Small intestine (tissue), 7 donors: ENCODE results near the gene TRAK1. TPM values are rescaled to one million over a fixed set of nuclear protein-coding genes. Genes with fewer than 3 reads are reported as not detected.

Experiments
- DNase-seq, 2 donors: peaks; one replicate each; pipeline versions ENCODE4 v3.0.0 to v3.0.0-alpha.2; 2013
- FAIRE-seq: peaks from 2 replicates; lab custom pipeline; 2012; peaks lifted over from hg19 to GRCh38; lab: Jason Lieb, UNC
- H3K27ac ChIP-seq, 3 donors: one replicate each; pipeline ENCODE4 v1.5.1; 2013; ENCODE audit warnings: low read length in 2 of 3, mild to moderate bottlenecking in 2 of 3, control low read depth in 1 of 3, inconsistent platforms in 1 of 3, low read depth in 1 of 3, moderate library complexity in 1 of 3
- H3K27me3 ChIP-seq, 3 donors: one replicate each; pipeline ENCODE4 v1.6.1; 2013; ENCODE audit warnings: low read length in 3 of 3, inconsistent platforms in 1 of 3; ENCODE audit not compliant: control insufficient read depth in 3 of 3, insufficient read depth in 3 of 3
- H3K36me3 ChIP-seq, 3 donors: one replicate each; pipeline ENCODE4 v1.6.1; 2013; ENCODE audit warnings: low read length in 3 of 3, inconsistent platforms in 1 of 3, low read depth in 1 of 3, mild to moderate bottlenecking in 1 of 3, moderate library complexity in 1 of 3; ENCODE audit not compliant: control insufficient read depth in 3 of 3, insufficient read depth in 2 of 3
- H3K4me1 ChIP-seq, 3 donors: one replicate each; pipeline ENCODE4 v1.6.1; 2013; ENCODE audit warnings: low read length in 2 of 3, inconsistent platforms in 1 of 3, low read depth in 1 of 3, mild to moderate bottlenecking in 1 of 3, moderate library complexity in 1 of 3; ENCODE audit not compliant: control insufficient read depth in 3 of 3, insufficient read depth in 2 of 3
- H3K4me3 ChIP-seq, 3 donors: one replicate each; pipeline ENCODE4 v1.5.1; 2013; ENCODE audit warnings: low read length in 3 of 3, control low read depth in 1 of 3, inconsistent platforms in 1 of 3, low read depth in 1 of 3, mild to moderate bottlenecking in 1 of 3, moderate library complexity in 1 of 3
- H3K9me3 ChIP-seq, 2 donors: one replicate each; pipeline ENCODE4 v1.6.1; 2013; ENCODE audit warnings: low read depth in 1 of 2, low read length in 1 of 2; ENCODE audit not compliant: control insufficient read depth in 2 of 2, insufficient read depth in 1 of 2
- WGBS, 3 donors: extraction: QIAGEN DNeasy Blood & Tissue Kit; methylation state at CpG; one replicate each; pipeline ENCODE4 v1.1.7; 2013; 5-methylcytosine and 5-hydroxymethylcytosine counted together
- polyA plus RNA-seq, 4 donors: library from polyadenylated mRNA; stranded (reverse) in 3 of 4; unstranded in 1 of 4; fragments of 200-250 nt in 3 of 4; fragments of 120-200 nt in 1 of 4; gene quantifications; one replicate each; pipeline versions ENCODE4 v1.2.1 to v1.2.3, GENCODE V29; 2013
- donor health status: healthy with polysubstance abuse.
- donor health status: control.
- donor health status: control.
- donor health status: Bipolar disorder and iron deficiency.
- donor health status: healthy.

TRAK1 gene
- polyA plus RNA-seq, 4 donors = 20.9 to 74.7 (median 39.8) TPM

DNA sequence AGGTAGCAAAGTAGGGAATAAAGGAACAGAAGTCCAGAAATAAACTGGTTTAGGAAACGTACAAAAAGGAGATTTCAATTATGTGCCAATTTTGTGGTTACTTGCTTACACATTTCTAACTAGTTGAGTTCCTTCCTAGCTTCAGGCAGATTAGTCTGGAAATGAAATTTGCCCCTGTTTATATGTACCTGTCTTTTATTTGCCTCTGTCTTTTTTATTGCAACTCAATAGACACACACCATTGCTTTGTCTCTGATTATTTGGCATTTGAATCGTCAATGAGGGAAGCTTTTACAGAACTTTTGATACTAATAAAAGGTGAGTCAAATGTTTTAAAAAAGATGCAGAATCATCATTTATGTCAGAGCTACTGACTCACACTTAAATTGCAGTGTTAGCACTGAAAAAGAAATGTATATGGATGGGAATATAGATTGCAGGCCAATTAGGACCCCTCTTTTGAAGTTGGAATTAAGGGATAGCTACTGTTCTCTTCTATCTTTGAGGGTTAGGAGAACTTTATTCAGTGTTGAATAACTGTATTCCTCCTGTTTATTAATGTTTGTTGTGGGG is 60.5 kb downstream of the TRAK1 start:
- Histone ChIP-seq H3K27me3 (no peaks in the 10 kb centered on the region), H3K27ac (no peak overlapping the region), H3K36me3 (no peaks in the 10 kb centered on the region), H3K4me1 (peaks cover 4 to 29% (median 13%) of the 10 kb centered on the region in 3 donors), H3K9me3 (no peaks in the 10 kb centered on the region), H3K4me3 (no peak overlapping the region)
- FAIRE-seq = no peak
- DNase-seq = no peak
- WGBS, 3 donors = 41 to 51% (median 44%) methylated on average over 2 of the region's 2 CpGs

DNA sequence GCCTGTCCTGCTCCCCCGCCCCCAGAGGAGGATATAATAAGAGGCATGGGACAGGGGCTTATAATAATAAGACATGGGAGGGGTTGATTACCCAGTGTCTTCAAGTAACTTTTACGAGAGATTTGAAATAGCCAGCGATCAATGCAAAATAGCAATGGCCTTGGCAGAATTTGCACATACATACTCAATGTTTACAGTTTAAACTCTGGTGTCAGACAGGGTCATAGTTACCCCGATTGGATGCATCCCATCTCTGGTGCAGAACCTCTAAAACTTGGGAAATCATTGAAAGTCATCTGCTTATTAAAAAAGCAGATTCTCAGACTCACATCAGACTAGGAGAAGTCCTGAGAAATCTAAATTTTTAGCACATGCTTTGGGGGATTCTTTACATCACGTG is 61.0 kb downstream of the TRAK1 start:
- FAIRE-seq (no peak), DNase-seq (no peak)
- Histone ChIP-seq H3K27ac (no peak overlapping the region), H3K27me3 (no peaks in the 10 kb centered on the region), H3K36me3 (no peaks in the 10 kb centered on the region), H3K4me3 (no peak overlapping the region), H3K4me1 (peaks cover 4 to 29% (median 13%) of the 10 kb centered on the region in 3 donors), H3K9me3 (no peaks in the 10 kb centered on the region)
- 89 to 91% (median 90%) methylated on average over 5 of the region's 5 CpGs for WGBS, 3 donors

DNA sequence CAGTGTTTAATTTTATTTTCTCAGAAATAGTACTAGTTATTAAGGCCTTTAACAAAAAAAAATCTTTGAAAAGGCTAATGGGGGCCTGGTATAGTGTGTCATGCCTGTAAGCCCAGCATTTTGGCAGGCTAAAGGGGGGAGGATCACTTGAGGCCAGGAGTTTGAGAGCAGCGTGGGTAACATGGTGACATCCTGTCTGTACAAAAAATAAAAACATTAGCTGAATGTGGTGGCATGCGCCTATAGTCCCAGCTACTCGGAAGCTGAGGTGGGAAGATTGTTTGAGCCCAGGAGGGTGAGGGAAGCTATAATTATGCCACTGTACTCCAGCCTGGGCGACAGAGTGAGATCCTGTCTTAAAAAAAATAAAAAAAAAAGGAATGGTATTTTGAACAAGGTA is 61.9 kb downstream of the TRAK1 start:
- Histone ChIP-seq H3K4me1 (peaks cover 4 to 29% (median 13%) of the 10 kb centered on the region in 3 donors), H3K9me3 (no peaks in the 10 kb centered on the region), H3K27ac (no peak overlapping the region), H3K4me3 (no peak overlapping the region), H3K27me3 (no peaks in the 10 kb centered on the region), H3K36me3 (no peaks in the 10 kb centered on the region)
- no peak for DNase-seq
- no peak for FAIRE-seq
- WGBS, 3 donors = 82 to 93% (median 93%) methylated on average over 4 of the region's 4 CpGs

DNA sequence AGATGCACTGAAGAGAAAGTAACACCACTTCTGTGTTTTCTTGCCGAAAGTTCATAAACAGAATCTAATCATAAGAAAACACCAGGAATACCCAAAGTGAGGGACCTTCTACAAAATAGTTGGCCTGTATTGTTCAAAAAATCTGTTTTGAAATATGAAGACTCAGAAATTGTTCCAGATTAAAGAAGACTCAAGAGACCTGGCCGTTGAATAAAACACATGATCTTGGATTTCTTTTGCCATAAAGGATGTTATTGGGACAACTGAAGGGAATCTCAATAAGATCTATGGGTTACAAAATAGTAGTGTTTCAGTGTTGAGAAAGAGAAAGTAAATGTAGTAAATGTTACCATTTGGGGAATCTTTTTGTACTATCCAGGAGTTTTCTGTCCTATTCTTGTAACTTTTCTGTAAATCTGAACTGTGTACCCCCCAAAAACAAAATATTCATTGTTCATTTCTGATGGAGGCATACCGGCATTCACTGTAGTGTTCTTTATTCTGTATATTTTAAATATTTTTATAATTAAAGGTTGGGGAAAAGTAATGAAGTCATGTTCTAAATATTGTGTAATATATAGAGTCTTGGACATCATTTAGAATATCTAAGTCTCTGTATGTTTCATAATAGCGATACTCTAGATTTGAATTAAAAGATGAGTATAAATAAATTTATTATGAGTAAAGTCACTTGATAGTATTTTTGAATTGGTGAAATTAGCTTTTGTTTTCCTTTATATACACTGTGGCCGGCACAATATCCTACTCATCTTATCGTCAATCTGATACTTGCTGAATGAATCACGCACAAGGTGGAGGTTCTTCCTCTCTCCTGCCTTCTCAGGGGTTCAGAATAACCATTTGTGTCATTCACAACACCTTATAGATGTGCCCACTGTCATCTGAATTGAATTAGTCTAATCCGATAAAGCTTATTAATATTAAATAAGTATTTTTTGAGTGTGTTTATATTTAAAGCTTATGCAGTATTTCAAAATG is 66.7 kb downstream of the TRAK1 start:
- Histone ChIP-seq H3K36me3 (no peaks in the 10 kb centered on the region), H3K4me1 (peaks cover 2 to 16% (median 8%) of the 10 kb centered on the region in 3 donors), H3K27me3 (no peaks in the 10 kb centered on the region), H3K9me3 (no peaks in the 10 kb centered on the region), H3K27ac (no peak overlapping the region), H3K4me3 (no peak overlapping the region)
- FAIRE-seq (no peak), DNase-seq (no peak)
- WGBS, 3 donors = 63 to 67% (median 64%) methylated on average over 8 of the region's 8 CpGs

DNA sequence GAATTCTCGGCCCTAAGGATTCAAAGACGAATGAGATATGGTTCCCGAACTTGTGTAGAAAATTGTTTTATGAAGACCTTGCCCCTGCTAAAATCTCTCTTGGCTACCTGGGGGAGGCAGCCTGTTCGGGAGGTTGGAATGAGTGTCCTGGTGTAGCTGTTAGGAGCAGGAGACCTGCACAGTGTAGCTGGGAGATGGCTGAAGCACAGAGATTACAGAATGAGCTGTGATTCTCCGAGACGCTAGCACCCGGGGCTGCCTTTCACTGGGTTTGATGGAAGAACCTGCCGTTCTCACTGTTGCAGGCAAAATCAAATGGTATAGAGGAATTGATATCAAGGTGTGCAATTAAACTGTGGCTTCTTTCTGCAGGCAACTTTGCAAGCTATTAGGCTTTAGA is 68.0 kb downstream of the TRAK1 start:
- H3K27ac ChIP-seq = peak overlapping the region; percentile 85 to 91 (median 86)
- peak overlapping the region in 1 of 3 donors; percentile 50 for H3K4me3 ChIP-seq
- DNase-seq = peak in 1 of 2 donors; percentile 59
- peaks cover 4 to 16% (median 8%) of the 10 kb centered on the region in 3 donors for H3K4me1 ChIP-seq
- no peak for FAIRE-seq
- no peaks in the 10 kb centered on the region for H3K9me3 ChIP-seq
- WGBS, 3 donors = 21 to 60% (median 41%) methylated on average over 8 of the region's 8 CpGs
- no peaks in the 10 kb centered on the region for H3K27me3 ChIP-seq
- H3K36me3 ChIP-seq = no peaks in the 10 kb centered on the region

DNA sequence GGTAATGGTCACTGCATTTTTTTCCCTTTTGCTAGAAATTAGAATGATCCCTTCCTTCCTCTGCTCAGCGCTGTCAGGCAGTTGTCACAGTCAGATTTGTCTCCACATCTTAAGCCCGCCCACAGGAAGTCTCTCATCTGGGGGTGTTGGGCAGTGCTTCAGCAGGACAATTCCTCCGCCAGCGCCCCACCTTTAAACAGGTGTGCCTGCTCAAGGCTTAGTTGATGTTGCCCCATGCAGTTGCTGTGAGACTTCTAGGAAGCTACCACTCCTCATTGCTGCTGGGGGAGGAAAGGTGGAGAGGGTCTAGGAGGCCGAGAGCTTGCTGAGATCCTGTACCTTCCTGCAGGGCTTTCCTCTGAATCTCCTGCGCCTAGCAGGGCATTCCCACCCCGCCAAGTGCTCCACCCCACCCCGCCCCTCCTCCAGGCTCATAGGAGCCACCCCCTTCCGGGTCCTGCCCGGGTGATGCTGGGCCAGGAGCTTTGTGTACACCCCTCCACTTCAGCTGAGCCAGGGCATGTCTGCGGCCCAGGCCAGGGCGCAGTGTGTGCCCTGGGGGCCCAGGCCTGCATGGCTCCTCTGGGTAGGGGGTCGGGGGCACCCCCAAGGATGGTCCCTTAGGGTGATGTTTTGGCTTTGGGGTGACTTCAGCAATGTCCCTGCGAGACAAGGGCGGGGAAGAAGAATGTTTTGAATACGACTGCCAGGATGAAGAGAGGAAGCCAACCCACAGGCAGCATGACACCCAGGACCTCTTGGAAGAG is 68.7 kb downstream of the TRAK1 start:
- WGBS, 3 donors = 10 to 22% (median 18%) methylated on average over 14 to 16 of the region's 16 CpGs
- DNase-seq (peak; percentile 95 to 96), FAIRE-seq (no peak)
- H3K27me3 ChIP-seq = no peaks in the 10 kb centered on the region
- peak overlapping the region in 2 of 3 donors; percentile 50 to 65 for H3K4me3 ChIP-seq
- H3K9me3 ChIP-seq = no peaks in the 10 kb centered on the region
- no peaks in the 10 kb centered on the region for H3K36me3 ChIP-seq
- H3K27ac ChIP-seq = peak overlapping the region; percentile 86 to 91 (median 89)
- peaks cover 6 to 23% (median 12%) of the 10 kb centered on the region in 3 donors for H3K4me1 ChIP-seq

DNA sequence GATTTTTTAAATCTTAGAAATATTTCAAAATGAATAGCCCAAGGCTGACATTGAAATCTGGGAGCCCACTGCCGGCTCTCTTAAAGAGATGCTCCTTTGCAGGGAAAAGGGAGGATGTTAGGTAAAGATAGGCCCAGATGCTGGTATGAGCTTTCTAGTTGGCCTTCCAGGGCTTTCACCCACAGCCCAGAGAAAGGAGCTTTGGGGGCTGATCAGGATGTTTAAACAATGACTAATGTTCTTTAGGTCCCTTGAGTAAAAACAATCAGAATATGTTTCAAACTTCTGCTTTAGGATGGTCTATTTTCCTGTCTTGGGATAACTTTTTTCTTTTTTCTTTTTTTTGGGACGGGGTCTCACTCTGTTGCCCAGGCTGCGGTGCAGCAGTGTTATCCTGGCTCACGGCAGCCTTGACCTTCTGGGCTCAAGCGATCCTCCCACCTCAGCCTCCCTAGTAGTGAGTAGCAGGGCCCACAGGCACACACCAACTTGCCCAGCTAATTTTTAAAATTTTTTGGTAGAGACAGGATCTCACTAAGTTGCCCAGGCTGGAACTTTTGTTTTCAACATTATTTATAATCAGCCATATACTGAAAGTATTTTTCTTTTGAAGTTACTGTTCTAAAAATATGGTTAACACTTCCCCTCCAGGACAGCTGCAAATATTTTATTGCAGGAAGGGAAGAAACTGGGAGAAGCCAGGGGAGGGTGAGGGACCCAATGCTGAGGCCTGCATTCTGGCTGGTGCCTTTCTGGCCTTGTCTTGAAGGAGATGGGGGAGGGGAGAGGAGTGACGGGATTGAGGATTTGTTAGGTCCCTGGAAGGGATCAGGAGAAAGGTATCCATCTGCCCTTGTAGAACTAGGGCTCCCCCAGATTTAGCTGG is 70.1 kb downstream of the TRAK1 start:
- Histone ChIP-seq H3K27me3 (no peaks in the 10 kb centered on the region), H3K4me3 (peak overlapping the region in 2 of 3 donors; percentile 50 to 65), H3K9me3 (no peaks in the 10 kb centered on the region), H3K27ac (peak overlapping the region in 1 of 3 donors; percentile 86), H3K36me3 (peaks cover 0 to 7% (median 0%) of the 10 kb centered on the region in 3 donors), H3K4me1 (peaks cover 12 to 33% (median 13%) of the 10 kb centered on the region in 3 donors)
- no peak for DNase-seq
- FAIRE-seq = no peak
- 71 to 88% (median 79%) methylated on average over 6 of the region's 6 CpGs for WGBS, 3 donors
